K562 (cell line): ENCODE data around the gene ATP10B. TPM values are rescaled to one million over a fixed set of nuclear protein-coding genes. Genes with fewer than 3 reads are reported as not detected.

Source experiments
- ATAC-seq: fragments of 200-7000 bp; cut with Tn5 transposase; 3 replicates; pipeline ENCODE4 v1.9.1; 2020; ENCODE audit warnings: moderate library complexity
- BruUV-seq: library from RNA; stranded (reverse); fragments of 400-500 nt; replicated peaks from 2 replicates; lab custom pipeline; 2021; lab: Mats Ljungman, UMichigan
- CTCF ChIA-PET: fragments of 300-600 bp; formaldehyde crosslinking; extraction: SDS; loops from one replicate; lab custom pipeline; 2021; ENCODE audit warnings: low intra/inter-chr PET ratio; lab: Yijun Ruan, JAX
- POLR2A ChIA-PET: fragments of 300-600, 350-650 bp; sonication (Branson Sonifier 250); formaldehyde crosslinking; extraction: SDS; loops from one replicate; lab custom pipeline; 2021; ENCODE audit warnings: antibody characterized with exemption, inconsistent platforms; lab: Yijun Ruan, JAX
- DNase-seq, 4 experiments: peaks; one replicate each; pipeline versions ENCODE4 v3.0.0 to v3.0.0-alpha.2; 2011 to 2018; ENCODE audit warnings: low spot score in 3 of 4, mixed read lengths in 3 of 4; ENCODE audit errors: extremely low read depth in 1 of 4
- FAIRE-seq: peaks from 2 replicates; lab custom pipeline; 2011; peaks lifted over from hg19 to GRCh38; lab: Jason Lieb, UNC
- H2AFZ ChIP-seq: 2 replicates; pipeline ENCODE4 v1.6.0; 2011; ENCODE audit warnings: low read depth, low read length, control low read depth, inconsistent platforms
- H3K27ac ChIP-seq: fragments of 200-600 bp; 3 replicates; pipeline ENCODE4 v1.8.0; 2011; ENCODE audit warnings: low read depth, mild to moderate bottlenecking, control low read depth, inconsistent platforms, low read length, moderate library complexity, mixed read lengths; ENCODE audit errors: extremely low read depth
- H3K27me3 ChIP-seq, 2 experiments: fragments of 300-600 bp in 1 of 2; 2 replicates in 1 of 2; 3 replicates in 1 of 2; pipeline versions ENCODE4 v1.6.0 to v1.8.0; 2011; ENCODE audit warnings: inconsistent platforms in 2 of 2, low read length in 2 of 2, mild to moderate bottlenecking in 1 of 2, mixed read lengths in 1 of 2, moderate library complexity in 1 of 2; ENCODE audit not compliant: control insufficient read depth in 2 of 2, insufficient read depth in 2 of 2
- H3K36me3 ChIP-seq: fragments of 300-600 bp; 3 replicates; pipeline ENCODE4 v1.8.0; 2011; ENCODE audit warnings: mild to moderate bottlenecking, low read length, inconsistent platforms; ENCODE audit not compliant: control insufficient read depth, insufficient read depth
- H3K4me1 ChIP-seq, 2 experiments: fragments of 200-600 bp in 1 of 2; replicated peaks in 1 of 2; 2 replicates in 1 of 2; 3 replicates in 1 of 2; pipeline versions ENCODE4 v1.5.1 to v1.8.0; 2011; ENCODE audit warnings: inconsistent platforms in 2 of 2, low read length in 2 of 2, mild to moderate bottlenecking in 1 of 2, mixed read lengths in 1 of 2, moderate library complexity in 1 of 2; ENCODE audit not compliant: control insufficient read depth in 2 of 2, insufficient read depth in 2 of 2
- H3K4me2 ChIP-seq: 2 replicates; pipeline ENCODE4 v1.6.1; 2011; ENCODE audit warnings: low read length, control low read depth, inconsistent platforms, mixed read lengths; ENCODE audit not compliant: insufficient read depth
- H3K4me3 ChIP-seq: fragments of 200-600 bp; sonication (generic), shearing (Covaris generic); 2 replicates; pipeline ENCODE4 v1.5.1; 2016; ENCODE audit warnings: control low read depth, inconsistent platforms
- H3K79me2 ChIP-seq: fragments of 200-600 bp; 3 replicates; pipeline ENCODE4 v1.8.0; 2011; ENCODE audit warnings: low read length, inconsistent platforms; ENCODE audit not compliant: control insufficient read depth, insufficient read depth
- H3K9ac ChIP-seq, 2 experiments: 2 replicates each; pipeline versions ENCODE4 v1.6.0 to v1.6.1; 2011; ENCODE audit warnings: low read depth in 2 of 2, low read length in 2 of 2, control low read depth in 1 of 2, inconsistent platforms in 1 of 2, mild to moderate bottlenecking in 1 of 2, mixed read lengths in 1 of 2; ENCODE audit not compliant: insufficient read depth in 1 of 2
- H3K9me1 ChIP-seq: one replicate; pipeline ENCODE4 v1.6.0; 2011; ENCODE audit warnings: inconsistent platforms, mild to moderate bottlenecking, low read length, moderate library complexity; ENCODE audit not compliant: control insufficient read depth, insufficient read depth
- H3K9me3 ChIP-seq: replicated peaks from 2 replicates; pipeline ENCODE4 v1.5.1; 2011; ENCODE audit warnings: low read depth, low read length, inconsistent platforms; ENCODE audit not compliant: control insufficient read depth, insufficient read depth
- H4K20me1 ChIP-seq: replicated peaks from 2 replicates; pipeline ENCODE4 v1.6.1; 2011; ENCODE audit warnings: low read length, inconsistent platforms, mixed read lengths; ENCODE audit not compliant: control insufficient read depth, insufficient read depth
- ARID3B ChIP-seq: fragments of 250-450 bp; sonication (Bioruptor Pico); IDR thresholded peaks from 2 replicates; pipeline ENCODE4 v1.4.0; 2020; ENCODE audit warnings: borderline replicate concordance
- ASH1L ChIP-seq: fragments of 450-650 bp; IDR thresholded peaks from 2 replicates; pipeline ENCODE4 v1.6.1; 2018; ENCODE audit warnings: borderline replicate concordance, mild to moderate bottlenecking, low read depth; ENCODE audit not compliant: partially characterized antibody
- BRD4 ChIP-seq: fragments of 200-600 bp; sonication (generic); IDR thresholded peaks from 2 replicates; pipeline ENCODE4 v1.6.1; 2017; ENCODE audit warnings: inconsistent platforms
- CTBP1 ChIP-seq: fragments of 450-650 bp; IDR thresholded peaks from 2 replicates; pipeline ENCODE4 v1.6.1; 2016; ENCODE audit warnings: borderline replicate concordance
- CTCFL ChIP-seq: IDR thresholded peaks from 2 replicates; pipeline ENCODE4 v1.6.1; 2011; ENCODE audit warnings: borderline replicate concordance, low read depth, mild to moderate bottlenecking, moderate library complexity, low read length; ENCODE audit not compliant: insufficient read depth, poor library complexity, severe bottlenecking
- HDGF ChIP-seq: fragments of 450-650 bp; IDR thresholded peaks from 2 replicates; pipeline ENCODE4 v1.6.1; 2016
- HMBOX1 ChIP-seq: sonication (generic); IDR thresholded peaks from 2 replicates; pipeline ENCODE4 v1.6.1; 2016
- MAFK ChIP-seq: IDR thresholded peaks from 2 replicates; pipeline ENCODE4 v1.6.1; 2011; ENCODE audit warnings: low read length, improper control_type of control experiment
- MCM2 ChIP-seq: fragments of 450-650 bp; IDR thresholded peaks from 2 replicates; pipeline ENCODE4 v1.6.1; 2017; ENCODE audit warnings: low read depth, mild to moderate bottlenecking
- NR2C1 ChIP-seq, 2 experiments: fragments of 450-650 bp; IDR thresholded peaks; 2 replicates each; pipeline ENCODE4 v1.6.1; 2017; ENCODE audit warnings: mild to moderate bottlenecking in 2 of 2, antibody characterized with exemption in 1 of 2, inconsistent platforms in 1 of 2, missing compliant biosample characterization in 1 of 2, missing genetic modification characterization in 1 of 2
- PHTF2 ChIP-seq: fragments of 250-450 bp; sonication (Bioruptor Pico); IDR thresholded peaks from 2 replicates; pipeline ENCODE4 v1.5.0; 2021; ENCODE audit warnings: mild to moderate bottlenecking
- RBBP5 ChIP-seq: fragments of 200-600 bp; sonication (generic); IDR thresholded peaks from 2 replicates; pipeline ENCODE4 v1.6.1; 2012; ENCODE audit warnings: borderline replicate concordance, mild to moderate bottlenecking, low read length, control low read depth, inconsistent platforms; ENCODE audit not compliant: insufficient read depth, poor library complexity, severe bottlenecking
- STAT5B ChIP-seq: fragments of 250-450 bp; sonication (Bioruptor Pico); IDR thresholded peaks from 2 replicates; pipeline ENCODE4 v1.8.0; 2021; ENCODE audit warnings: mild to moderate bottlenecking, inconsistent platforms
- ZBTB8A ChIP-seq: fragments of 450-650 bp; IDR thresholded peaks from 2 replicates; pipeline ENCODE4 v1.6.1; 2018; ENCODE audit warnings: mild to moderate bottlenecking, moderate library complexity; ENCODE audit not compliant: partially characterized antibody
- ZC3H8 ChIP-seq: fragments of 450-650 bp; IDR thresholded peaks from 2 replicates; pipeline ENCODE4 v1.6.1; 2017
- ZNF431 ChIP-seq: sonication (generic); formaldehyde crosslinking; IDR thresholded peaks from 2 replicates; pipeline ENCODE4 v1.8.0; 2022; ENCODE audit warnings: mild to moderate bottlenecking, missing genetic modification reagents
- ZNF583 ChIP-seq: fragments of 250-450 bp; sonication (Bioruptor Pico); IDR thresholded peaks from 2 replicates; pipeline ENCODE4 v1.4.0; 2020
- ZNF77 ChIP-seq: fragments of 250-450 bp; sonication (Bioruptor Pico); IDR thresholded peaks from 2 replicates; pipeline ENCODE4 v1.5.0; 2020
- WGBS: fragments of 100-300 bp; shearing (Covaris generic); methylation state at CpG from one replicate; pipeline ENCODE4 v1.1.6; 2016; ENCODE audit warnings: low coverage, mixed read lengths; ENCODE audit not compliant: insufficient coverage; ENCODE audit errors: missing lambda C conversion rate; 5-methylcytosine and 5-hydroxymethylcytosine counted together
- in situ Hi-C: fragments of 300-500 bp; cut with MboI; formaldehyde crosslinking; loops from 4 replicates; pipeline ENCODE4 v1.15.0; 2018; ENCODE audit warnings: inconsistent platforms, mixed read lengths
- intact Hi-C: fragments of 100-400 bp; cut with micrococcal nuclease; formaldehyde crosslinking; loops from 2 replicates; pipeline ENCODE4 v1.14.2; 2022
- polyA plus RNA-seq, 8 experiments: library from polyadenylated mRNA; depleted of rRNA in 4 of 8; stranded (reverse) in 5 of 8; unstranded in 3 of 8; fragments of >200 nt; fragmentation: Nextera tagmentation in 2 of 8; fragmentation: Illumina TruSeq in 1 of 8; extraction: Ambion mirVana in 2 of 8; extraction: Trizol in 1 of 8; gene quantifications; 2 replicates each; pipeline versions ENCODE4 v1.2.1 to v1.2.3, GENCODE V29; 2011 to 2014; ENCODE audit warnings: inconsistent platforms in 1 of 8, missing spikeins in 1 of 8
- total RNA-seq, 7 experiments: library from RNA; depleted of rRNA in 6 of 7; stranded (reverse); fragments of >200 nt in 6 of 7; fragmentation: Illumina TruSeq in 2 of 7; extraction: Trizol in 2 of 7; gene quantifications; 2 replicates each; pipeline versions ENCODE4 v1.2.1 to v1.2.3, GENCODE V29; 2011 to 2021; ENCODE audit warnings: low replicate concordance in 1 of 7
- TF ChIP-seq, protein P1 (sequence below), 3 experiments: IDR thresholded peaks in 2 of 3; conservative IDR thresholded peaks in 1 of 3; 2 replicates each; pipeline ENCODE4 v1.5.1; 2011 to 2012; ENCODE audit warnings: low read length in 3 of 3, mild to moderate bottlenecking in 3 of 3, control low read depth in 2 of 3, improper control_type of control experiment in 1 of 3, inconsistent platforms in 1 of 3, low read depth in 1 of 3, mixed read lengths in 1 of 3, moderate library complexity in 1 of 3; ENCODE audit not compliant: insufficient read depth in 2 of 3

ATP10B gene
- total and polyA plus RNA-seq, 9 of the 15 experiments (the other 6 are each of a cell fraction or from before 2014, with no cell fraction given) = 0.04 TPM; not detected in 8

GRCh38 chr5:160747559-160747958 lies 104.5 kb downstream of the ATP10B start:
- TF ChIP-seq NR2C1 (IDR thresholded peaks at IDR 0.05) = no peak
- TF ChIP-seq NR2C1 (tag; IDR thresholded peaks at IDR 0.05) = no peak
- TF ChIP-seq ASH1L = no peak
- TF ChIP-seq MCM2 = no peak
- no peak for TF ChIP-seq STAT5B (CRISPR knock-in tag)
- TF ChIP-seq MAFK = no peak
- TF ChIP-seq ZC3H8 = no peak
- TF ChIP-seq ZNF77 (CRISPR knock-in tag) = no peak
- no peak for TF ChIP-seq PHTF2 (CRISPR knock-in tag)
- no peak for TF ChIP-seq HDGF
- no peak for TF ChIP-seq BRD4
- no peak for TF ChIP-seq ZBTB8A
- no peak for TF ChIP-seq CTCFL
- TF ChIP-seq, protein P1, sequence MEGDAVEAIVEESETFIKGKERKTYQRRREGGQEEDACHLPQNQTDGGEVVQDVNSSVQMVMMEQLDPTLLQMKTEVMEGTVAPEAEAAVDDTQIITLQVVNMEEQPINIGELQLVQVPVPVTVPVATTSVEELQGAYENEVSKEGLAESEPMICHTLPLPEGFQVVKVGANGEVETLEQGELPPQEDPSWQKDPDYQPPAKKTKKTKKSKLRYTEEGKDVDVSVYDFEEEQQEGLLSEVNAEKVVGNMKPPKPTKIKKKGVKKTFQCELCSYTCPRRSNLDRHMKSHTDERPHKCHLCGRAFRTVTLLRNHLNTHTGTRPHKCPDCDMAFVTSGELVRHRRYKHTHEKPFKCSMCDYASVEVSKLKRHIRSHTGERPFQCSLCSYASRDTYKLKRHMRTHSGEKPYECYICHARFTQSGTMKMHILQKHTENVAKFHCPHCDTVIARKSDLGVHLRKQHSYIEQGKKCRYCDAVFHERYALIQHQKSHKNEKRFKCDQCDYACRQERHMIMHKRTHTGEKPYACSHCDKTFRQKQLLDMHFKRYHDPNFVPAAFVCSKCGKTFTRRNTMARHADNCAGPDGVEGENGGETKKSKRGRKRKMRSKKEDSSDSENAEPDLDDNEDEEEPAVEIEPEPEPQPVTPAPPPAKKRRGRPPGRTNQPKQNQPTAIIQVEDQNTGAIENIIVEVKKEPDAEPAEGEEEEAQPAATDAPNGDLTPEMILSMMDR (IDR thresholded peaks at IDR 0.05 in 2 of 3, conservative IDR thresholded peaks at IDR 0.05 in 1 of 3; ENCODE audit: insufficient read depth in 2 of 3, low read depth in 1 of 3, low read length in 3 of 3) = no peak
- no peak for TF ChIP-seq RBBP5
- TF ChIP-seq HMBOX1 = no peak
- no peak for TF ChIP-seq ZNF431
- no peak for TF ChIP-seq ARID3B
- no peak for TF ChIP-seq ZNF583 (CRISPR knock-in tag)
- no peak for TF ChIP-seq CTBP1
- TF ChIP-seq, all 486 proteins: peak for 0
- FAIRE-seq (no peak), DNase-seq (no peak), ATAC-seq (no peak)
- no TSS peak for BruUV-seq
- Histone ChIP-seq H3K27me3 (no peaks in the 10 kb centered on the region), H3K4me3 (no peak overlapping the region), H3K9me3 (no peaks in the 10 kb centered on the region), H3K79me2 (no peaks in the 10 kb centered on the region), H3K27ac (no peak overlapping the region), H2AFZ (no peak overlapping the region), H3K9me1 (no peaks in the 10 kb centered on the region), H3K9ac (no peak overlapping the region), H4K20me1 (no peaks in the 10 kb centered on the region), H3K4me2 (no peak overlapping the region), H3K4me1 (no peaks in the 10 kb centered on the region), H3K36me3 (no peaks in the 10 kb centered on the region)
- ChIA-PET CTCF (no interaction called here), POLR2A (no interaction called here)
- 0% methylated on average over 1 of the region's 1 CpG for whole genome bisulfite sequencing
- intact Hi-C loops = no loop called here
- in situ Hi-C loops = no loop called here
